GM18526 (cell line): Measurements from ENCODE around the gene SMIM41.

Experiments
- POLR2A ChIP-seq: IDR thresholded peaks from 3 replicates; pipeline ENCODE4 v1.6.1; 2011; ENCODE audit not compliant: insufficient read length; ENCODE audit errors: extremely low read depth

SMIM41 gene

DNA sequence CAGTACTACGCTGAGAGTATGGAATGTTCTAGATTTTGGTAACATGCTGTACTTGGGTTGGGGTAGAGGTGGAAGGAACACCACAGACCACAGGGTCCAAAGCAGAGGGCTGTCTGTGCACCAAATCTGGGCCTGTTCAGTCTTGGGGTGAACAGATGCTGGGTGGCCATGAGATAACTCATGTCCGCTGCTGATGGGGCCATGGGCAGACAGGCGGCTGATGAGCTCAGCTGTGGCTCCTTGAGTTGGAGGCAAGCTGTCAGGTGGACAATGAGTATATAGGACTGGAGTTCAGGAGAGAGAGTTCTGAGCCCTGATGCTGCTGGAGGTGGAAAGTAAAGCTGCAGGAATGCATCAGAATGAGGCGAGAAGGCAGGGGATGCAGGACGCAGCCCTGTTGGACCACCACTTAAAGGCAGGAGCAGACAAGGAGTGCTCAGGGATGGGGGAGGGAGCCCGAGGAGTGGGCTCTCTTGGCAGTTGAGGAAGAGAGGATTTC lies 6.2 kb downstream of the SMIM41 start:
- TF ChIP-seq POLR2A: no peak

DNA sequence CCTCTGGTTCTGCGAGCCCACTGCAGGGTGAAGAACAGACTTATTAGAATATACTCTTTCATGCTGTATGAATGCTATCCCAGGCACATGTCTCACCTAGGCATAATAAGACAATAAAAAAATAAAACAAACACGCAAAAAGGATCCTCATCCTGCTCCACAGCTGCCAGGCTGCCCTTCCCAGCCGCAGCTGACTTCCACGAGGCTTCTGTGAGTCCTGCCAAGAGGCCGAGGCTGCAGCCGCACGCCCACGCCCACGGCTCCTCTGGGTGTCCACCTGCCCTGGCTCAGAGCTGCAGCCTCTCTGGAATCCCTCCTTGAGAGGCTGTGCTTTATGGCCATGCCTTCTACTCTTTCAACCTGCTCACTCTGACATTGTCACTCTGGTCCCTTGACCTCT lies 6.9 kb downstream of the SMIM41 start:
- no peak for TF ChIP-seq POLR2A

DNA sequence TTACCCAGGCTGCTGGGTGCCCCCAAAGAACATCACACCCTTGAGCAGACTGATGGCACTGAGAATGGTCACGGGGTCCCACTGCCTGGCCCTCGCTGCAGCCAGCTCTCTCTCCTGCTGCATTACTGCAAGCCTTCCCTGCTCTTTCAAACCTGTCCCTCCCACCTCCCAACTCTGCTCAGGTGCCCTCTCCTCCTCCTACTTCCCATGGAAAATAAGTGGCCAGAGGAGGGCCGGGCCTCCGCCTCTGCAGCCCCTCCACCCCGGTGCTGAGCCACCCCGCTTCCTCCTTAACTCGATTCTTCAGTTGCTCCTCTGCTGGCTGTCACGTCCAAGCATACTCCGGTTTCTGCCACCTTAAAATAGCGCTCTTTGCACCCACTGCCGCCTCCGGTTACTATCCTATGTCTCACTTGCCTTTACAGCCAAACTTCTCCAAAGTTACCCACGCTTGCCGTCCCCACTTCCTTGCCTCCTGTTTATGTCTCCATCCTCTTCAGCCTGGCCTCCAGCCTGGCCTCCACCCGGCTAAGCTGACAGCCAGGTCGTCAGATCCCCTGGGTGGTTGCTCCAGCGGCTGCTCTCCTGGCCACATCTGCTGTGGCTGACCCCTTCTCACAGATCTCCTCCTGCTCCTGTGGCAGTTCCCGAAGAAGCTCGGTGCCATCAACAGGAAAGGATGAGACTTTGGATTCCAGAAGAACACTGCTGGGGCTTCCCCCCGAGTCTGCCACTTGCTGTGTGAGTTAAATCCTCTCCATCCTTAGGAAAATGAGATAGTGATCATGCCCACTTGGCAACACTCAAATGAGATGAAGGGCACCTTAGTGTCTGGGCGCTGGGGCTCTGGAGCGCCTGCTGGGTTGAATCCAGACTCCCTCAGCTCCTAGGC lies 7.7 kb downstream of the SMIM41 start:
- TF ChIP-seq POLR2A: no peak

DNA sequence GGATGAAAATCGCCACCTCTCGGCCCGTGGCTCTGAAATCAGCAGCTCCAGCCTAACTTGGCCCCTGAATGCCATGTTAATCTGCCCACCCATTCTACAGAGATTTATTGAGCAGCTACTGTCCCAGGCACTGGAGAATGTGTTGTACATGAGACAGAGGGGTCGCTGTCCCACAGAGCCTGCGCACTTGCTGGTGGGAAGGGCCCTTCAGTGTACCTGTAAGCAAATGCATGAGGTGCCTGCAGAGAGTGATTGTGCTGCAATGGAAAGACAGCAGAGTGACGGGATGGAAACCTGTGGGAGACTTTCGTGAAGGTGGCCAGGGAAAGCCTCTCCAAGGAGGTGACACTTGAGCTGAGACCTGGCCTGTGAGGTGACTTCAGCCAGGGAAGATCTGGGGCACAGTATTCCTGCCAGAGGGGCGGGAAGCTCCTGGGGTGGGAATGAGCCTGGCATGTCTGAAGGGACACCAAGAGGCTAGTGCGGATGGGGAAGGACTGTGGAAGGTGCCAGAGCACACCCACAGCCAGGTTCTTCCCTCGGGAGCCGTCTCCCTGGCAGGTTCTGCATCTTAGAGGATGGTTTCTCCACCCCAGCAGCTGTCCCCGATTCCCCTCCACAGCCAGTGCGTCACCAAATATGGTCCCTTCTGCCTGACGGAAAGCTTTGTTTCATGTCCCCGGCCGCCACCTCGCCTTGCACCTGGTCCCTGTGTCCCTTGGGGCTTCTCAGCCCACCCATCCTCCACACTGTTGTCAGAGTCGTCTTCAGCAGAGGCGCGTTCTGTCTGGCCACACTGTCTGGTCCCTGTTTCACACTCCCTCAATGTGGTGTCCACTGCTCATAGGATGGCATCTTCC lies 8.7 kb downstream of the SMIM41 start:
- no peak for TF ChIP-seq POLR2A

DNA sequence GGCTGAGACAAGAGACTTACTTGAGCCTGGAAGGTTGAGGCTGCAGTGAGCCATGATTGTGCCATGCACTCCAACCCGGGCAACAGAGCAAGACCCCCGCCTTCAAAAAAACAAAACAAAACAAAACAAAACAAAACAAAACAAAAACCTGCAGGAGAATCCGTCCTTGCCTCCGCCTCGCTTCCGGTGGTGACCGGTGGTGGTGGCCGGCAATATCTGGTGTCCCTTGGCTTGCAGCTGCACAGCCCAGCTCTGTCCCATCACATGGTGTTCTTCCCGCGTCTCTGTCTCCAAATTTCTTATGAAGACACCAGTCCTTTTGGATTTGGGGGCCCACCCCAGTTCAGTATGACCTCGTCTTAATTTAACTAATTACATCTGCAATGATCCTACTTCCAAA lies 10.0 kb downstream of the SMIM41 start:
- no peak for TF ChIP-seq POLR2A

DNA sequence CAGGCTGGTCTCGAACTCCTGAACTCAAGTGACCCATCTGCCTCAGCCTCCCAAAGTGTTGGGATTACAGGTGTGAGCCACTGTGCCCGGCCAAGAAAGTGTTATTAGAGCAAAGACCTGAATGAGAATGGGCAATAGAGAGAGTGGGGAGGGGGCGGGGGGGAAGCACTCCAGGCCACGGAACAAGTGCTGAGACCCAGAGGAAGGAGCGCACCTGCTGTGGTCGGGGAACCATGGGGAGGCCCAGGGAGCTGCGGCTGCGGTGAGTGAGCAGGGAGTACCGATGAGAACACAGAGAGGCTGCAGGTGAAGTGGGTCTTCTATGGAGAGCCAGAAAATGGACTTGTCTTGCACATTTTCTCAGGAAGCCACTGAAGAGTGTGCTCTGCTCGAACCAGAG lies 10.8 kb downstream of the SMIM41 start:
- no peak for TF ChIP-seq POLR2A

DNA sequence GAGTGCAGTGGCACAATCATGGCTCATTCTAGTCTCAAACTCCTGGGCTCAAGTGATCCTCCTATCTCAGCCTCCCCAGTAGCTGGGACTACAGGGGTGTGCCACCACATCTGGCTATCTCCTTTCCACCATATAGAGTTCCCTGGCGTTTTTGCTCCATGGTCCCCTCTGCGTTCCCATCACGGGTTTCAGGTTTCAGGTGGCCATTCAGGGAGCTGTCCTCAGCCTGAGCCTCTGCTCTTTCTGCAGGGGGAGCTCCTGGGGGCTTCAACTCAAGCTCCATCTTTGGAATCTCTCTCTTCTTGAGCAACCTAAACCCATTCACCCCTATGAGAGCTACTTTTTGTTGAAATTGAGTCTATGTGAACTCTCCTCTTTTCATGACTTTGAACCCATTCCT lies 11.6 kb downstream of the SMIM41 start:
- TF ChIP-seq POLR2A: no peak

DNA sequence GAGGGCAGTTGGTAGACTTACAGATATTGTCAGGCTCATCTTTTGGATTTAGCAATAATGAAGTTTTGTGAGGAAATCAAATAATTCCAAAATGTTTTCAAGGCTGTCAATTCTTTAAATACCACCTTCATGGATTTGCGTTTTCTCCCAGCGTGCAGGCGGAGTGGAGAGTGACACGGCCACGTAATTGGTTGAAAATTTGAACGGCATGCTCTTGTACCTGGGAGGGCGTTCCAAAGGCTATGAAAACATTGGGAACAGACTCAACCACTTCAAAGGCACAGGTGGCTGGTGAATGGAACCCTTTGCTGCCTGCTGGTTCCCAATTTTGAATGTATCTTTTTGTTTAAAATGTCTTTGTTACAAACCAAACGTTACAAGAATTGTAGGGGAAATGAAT lies 12.4 kb downstream of the SMIM41 start:
- TF ChIP-seq POLR2A: no peak

DNA sequence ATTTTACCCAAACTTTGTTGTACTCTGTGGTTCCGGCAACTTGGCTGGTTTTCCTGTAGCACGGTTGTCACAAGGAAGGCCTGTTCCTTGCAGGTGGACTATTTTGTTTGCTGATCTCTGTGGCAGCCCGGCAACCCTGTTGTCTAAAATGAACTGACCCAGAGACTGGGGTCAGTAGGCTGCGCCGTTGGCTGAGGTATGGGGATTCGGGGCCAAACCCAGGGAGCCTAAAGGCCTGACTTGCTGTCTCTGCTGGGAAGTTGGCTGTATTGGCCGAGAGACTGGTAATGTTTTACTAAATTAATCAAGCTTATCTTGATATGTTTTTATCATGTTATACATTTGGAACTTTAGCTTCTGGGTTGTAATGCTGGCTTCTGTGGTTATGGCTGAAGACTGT lies 13.8 kb downstream of the SMIM41 start:
- TF ChIP-seq POLR2A: no peak

DNA sequence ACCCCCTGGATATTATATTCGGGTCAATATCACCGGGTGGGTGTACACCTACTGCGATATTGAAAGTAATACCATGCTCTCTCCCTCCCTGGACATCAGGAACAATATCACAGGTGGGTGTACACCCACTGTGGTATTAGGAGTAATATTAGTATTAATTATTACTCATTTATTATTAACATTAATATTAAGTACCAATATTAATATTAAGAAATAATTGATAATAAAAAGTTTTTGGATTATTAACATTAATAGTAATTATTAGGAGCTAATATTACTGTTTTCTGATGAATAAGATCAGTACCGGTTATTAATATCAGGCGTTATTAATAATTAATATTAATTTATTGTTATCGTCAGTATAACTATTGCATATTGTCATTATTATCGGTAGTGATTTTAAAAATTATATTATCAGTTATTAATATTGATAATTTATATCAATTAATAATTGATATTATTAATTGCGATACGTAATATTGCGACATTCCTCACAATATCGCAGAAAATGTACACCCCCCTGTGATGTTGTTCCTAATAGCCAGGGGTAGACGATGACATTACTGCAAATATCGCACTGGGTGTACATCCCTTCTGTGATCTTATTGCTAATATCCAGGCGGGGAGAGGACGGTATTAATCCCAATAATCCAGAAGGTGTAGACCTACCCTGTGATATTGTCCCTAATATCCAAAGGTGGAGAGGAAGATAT lies 17.0 kb downstream of the SMIM41 start:
- TF ChIP-seq POLR2A: no peak

DNA sequence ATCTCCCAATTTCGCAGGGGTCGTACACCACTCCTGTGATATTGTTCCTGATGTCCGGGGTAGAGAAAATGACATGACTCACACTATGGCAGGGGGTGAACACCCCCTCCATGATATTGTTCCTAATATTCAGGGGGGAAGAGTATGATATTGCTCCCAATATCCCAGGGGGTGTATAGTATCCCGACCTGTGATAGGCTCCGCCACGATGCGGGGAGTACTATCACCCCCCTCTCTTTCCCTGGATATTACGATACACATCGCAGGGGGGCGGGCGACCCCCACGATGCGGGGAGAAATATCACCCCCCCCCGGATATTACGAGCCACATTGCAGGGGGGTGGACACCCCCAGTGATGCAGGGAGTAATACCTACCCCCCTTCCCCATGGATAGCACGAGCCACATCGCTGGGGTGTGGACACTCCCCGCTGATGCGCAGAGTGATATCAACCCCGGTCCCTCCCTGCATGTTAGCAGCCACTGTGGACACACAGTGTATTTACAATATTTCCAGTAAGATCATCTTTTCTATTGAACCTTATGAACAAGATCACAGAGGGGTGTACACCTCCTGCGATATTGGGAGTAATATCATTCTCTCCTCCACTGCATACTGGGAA lies 17.7 kb downstream of the SMIM41 start:
- TF ChIP-seq POLR2A: no peak

DNA sequence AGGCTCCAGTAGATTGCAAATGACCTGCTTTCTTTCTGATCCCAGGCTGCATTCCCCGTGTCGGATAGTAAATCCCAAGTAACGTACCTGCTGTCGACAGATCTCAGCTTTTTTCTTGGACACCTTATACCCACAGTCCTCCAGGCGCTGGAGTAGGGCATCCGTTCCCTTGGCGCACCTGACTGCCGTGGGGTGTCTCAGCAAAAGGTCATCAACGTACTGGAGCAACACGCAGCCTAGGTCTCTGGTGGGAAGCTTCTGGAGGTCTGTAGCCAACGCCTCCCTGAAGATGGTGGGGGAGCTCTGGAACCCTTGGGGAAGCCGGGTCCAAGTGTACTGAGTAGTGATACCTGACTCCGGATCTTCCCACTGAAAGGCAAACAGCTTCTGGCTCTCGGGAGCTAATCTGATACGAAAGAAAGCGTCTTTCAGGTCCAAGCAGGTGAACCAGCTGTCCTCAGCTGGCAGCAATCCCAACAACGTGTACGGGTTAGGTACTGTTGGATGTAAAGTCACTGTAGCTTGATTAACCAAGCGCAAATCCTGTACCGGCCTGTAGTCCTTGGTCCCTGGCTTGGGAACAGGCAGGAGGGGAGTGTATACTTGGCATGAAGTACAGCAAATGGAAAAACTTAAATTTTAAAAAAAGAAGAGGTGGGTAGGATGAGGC lies 38.4 kb downstream of the SMIM41 start:
- TF ChIP-seq POLR2A: peak; percentile 8

DNA sequence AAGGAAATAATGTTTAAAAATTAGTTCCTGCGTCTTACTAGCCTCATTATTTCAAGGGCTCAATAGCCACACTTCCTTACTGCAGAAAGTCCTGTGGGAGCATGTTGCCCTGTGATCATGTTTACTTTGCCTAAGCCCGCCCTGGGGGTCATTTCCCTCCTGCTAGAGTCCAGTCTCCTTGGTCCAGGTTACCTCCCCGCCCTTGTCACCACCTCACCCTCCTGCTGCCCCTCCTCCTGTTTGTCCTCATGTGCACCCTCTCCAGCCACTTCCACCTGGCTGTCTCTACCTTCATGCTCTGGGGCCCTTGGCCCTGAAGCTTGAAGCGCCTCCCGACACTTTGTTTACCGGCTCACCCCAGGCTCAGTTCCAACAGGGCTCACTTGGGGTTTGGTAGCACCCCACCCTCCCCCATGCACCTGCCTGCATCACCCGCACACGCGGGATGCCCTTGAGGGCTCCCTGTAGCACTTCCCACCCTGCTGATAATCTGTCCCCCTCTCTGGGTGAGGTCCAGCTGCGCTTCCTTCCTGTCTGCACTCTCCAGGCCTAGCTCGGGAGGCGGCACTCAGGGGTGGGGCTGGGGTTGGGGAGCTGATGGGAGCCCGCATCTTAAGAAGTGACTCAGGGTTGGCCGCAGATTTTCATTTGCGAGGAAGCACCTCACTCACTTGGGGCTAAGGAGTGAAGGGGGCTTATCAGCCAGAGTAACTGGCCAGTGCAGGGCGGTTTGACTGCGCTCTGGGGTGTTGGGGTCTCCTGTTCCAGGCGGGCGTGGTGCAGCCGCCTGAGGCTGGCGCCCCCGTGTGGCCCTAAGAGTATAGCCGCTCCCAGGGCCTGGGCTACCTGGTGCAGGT lies 40.1 kb downstream of the SMIM41 start:
- peak; percentile 23 for TF ChIP-seq POLR2A

DNA sequence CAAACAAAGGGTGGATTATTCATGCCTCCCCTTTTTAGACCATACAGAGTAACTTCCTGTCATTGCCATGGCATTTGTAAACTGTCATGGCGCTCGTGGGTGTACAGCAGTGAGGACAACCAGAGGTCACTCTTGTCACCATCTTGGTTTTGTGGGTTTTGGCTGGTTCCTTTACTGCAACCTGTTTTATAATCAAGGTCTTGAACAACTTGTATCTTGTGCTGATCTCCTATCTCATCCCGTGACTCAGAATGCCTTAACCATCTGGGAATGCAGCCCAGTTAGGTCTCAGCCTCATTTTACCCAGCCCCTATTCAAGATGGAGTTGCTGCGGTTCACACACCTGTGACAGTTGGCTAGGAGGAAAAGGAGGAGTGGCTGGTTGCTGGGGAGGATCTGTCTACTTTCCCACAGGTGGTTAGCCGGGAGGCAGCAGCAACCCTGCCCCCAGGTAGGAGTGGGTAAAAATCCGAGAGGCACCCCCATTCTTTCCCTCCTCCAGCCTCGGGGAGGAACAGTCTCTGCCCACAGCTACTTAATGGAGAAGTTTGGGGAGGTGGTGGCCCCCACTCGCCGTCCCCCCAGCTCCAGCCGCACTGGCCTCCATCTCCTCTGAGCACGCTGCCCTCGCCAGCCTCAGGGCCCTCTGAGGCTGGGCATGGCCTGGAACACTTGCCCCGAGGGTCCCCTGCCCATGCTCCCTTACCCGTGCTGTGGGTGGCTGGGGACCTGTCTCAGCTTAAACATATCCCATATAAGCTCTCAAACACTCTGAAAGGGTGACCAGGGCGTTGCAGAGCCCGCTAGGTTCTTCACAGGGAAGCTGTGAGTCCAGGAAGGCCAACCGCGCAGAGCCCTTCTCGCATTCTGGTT lies 41.7 kb downstream of the SMIM41 start:
- no peak for TF ChIP-seq POLR2A
